ENCODE measurements around the gene MYL12A.

- no peak for TF ChIP-seq POLR2A (IDR thresholded peaks at IDR 0.05; ENCODE audit: low read depth, low read length)
- no peak for TF ChIP-seq TAF1 (IDR thresholded peaks at IDR 0.05; ENCODE audit: low read depth, low read length)
- TF ChIP-seq POLR2AphosphoS5 (IDR thresholded peaks at IDR 0.05; ENCODE audit: low read depth, low read length): no peak
- TF ChIP-seq POU2F2 (IDR thresholded peaks at IDR 0.05; ENCODE audit: low read depth, low read length): no peak
Observed at GRCh38 chr18:3218819-3219218, 28.8 kb upstream of the MYL12A start.
